Lower lobe of right lung (tissue), 2 donors: Measurements from ENCODE around the gene SUMO3. TPM values are rescaled to one million over a fixed set of nuclear protein-coding genes. Genes with fewer than 3 reads are reported as not detected.

Experiments used
- ATAC-seq, 2 donors: fragments of 200-7000 bp; cut with Tn5 transposase; one replicate each; pipeline ENCODE4 v1.9.1; 2020 to 2022; ENCODE audit warnings: mild to moderate bottlenecking in 2 of 2, moderate library complexity in 2 of 2
- DNase-seq: peaks from one replicate; pipeline ENCODE4 v3.0.0-alpha.2; 2020
- H3K27ac ChIP-seq: fragments of 200-600 bp; one replicate; pipeline ENCODE4 v1.8.0; 2022
- H3K27me3 ChIP-seq: fragments of 200-600 bp; one replicate; pipeline ENCODE4 v1.8.0; 2022; ENCODE audit warnings: low read depth
- H3K36me3 ChIP-seq: fragments of 200-600 bp; one replicate; pipeline ENCODE4 v1.8.0; 2022; ENCODE audit warnings: mild to moderate bottlenecking
- H3K4me1 ChIP-seq: fragments of 200-600 bp; one replicate; pipeline ENCODE4 v1.8.0; 2022
- H3K4me3 ChIP-seq: fragments of 200-600 bp; one replicate; pipeline ENCODE4 v1.8.0; 2022; ENCODE audit warnings: mild to moderate bottlenecking
- H3K9me3 ChIP-seq: fragments of 200-600 bp; one replicate; pipeline ENCODE4 v1.8.0; 2022
- intact Hi-C: fragments of 100-400 bp; cut with DNase I; formaldehyde crosslinking; loops from one replicate; pipeline ENCODE4 v1.11.0; 2022
- total RNA-seq: library from RNA; stranded (reverse); fragmentation: NEBNext Ultra II Directional; extraction: Animal tissue kit (Norgen Biotek cat#: 25700); gene quantifications from one replicate; pipeline ENCODE4 v1.2.1, GENCODE V29; 2021
- TF ChIP-seq, protein P1 (sequence below): fragments of 200-600 bp; IDR thresholded peaks from one replicate; pipeline ENCODE4 v1.8.0; 2022; ENCODE audit warnings: antibody characterized with exemption, mild to moderate bottlenecking
- donor health status: DM: no; HTN: yes; CAD: no; lungs with severe emphysema.

The SUMO3 gene
- total RNA-seq, 1 donor from 2014 or later: 88.2 TPM

DNA sequence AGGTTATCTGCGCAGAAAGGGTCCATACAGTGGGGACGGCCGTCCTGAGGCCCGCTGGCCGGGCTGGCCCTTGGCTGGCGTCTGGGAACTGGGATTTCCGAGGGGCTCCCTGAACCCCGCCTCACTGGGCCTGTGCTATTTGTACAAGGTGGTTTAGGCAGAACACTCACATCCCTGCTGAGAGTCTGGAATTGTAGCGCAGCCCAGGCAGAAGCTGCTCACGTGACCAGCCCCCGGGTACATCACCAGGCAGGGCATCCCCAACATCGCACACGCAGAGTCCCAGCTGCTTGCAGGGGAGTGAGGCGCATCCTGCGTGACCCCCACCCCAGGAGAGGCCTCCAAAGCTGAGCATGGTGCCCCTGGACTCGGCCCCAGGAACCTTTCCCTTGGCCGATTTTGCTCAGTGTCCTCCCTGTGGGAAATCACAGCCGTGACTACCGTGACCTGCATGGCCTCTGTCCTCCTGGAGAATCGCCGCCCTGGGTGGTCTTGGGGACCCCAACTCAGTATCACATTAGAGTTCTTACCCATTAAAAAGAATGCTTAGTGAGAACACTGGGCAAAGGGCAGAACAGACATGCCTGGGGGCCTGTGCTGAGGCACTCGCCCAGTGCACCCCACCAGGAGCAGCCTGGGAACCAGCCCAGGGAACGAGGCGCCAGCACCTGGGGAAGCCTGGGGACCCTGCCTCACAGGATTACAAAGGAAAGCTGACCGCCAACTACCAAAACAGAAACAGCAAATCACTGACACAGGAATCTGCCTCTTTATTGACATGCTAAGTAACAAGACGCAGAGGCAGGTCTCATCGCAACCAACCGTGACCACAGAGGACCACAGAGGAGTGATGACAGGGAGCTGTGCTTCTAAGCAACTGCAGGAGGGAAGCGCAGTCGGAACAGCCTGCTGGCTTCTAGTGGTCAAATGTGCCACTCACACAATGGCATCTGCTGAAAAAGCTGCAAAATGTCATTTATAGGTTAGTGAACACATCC lies 49.7 kb downstream of the SUMO3 start:
- no peaks in the 10 kb centered on the region for H3K9me3 ChIP-seq
- H3K4me1 ChIP-seq: no peaks in the 10 kb centered on the region
- no peak for DNase-seq
- no peak for ATAC-seq
- TF ChIP-seq, protein P1, sequence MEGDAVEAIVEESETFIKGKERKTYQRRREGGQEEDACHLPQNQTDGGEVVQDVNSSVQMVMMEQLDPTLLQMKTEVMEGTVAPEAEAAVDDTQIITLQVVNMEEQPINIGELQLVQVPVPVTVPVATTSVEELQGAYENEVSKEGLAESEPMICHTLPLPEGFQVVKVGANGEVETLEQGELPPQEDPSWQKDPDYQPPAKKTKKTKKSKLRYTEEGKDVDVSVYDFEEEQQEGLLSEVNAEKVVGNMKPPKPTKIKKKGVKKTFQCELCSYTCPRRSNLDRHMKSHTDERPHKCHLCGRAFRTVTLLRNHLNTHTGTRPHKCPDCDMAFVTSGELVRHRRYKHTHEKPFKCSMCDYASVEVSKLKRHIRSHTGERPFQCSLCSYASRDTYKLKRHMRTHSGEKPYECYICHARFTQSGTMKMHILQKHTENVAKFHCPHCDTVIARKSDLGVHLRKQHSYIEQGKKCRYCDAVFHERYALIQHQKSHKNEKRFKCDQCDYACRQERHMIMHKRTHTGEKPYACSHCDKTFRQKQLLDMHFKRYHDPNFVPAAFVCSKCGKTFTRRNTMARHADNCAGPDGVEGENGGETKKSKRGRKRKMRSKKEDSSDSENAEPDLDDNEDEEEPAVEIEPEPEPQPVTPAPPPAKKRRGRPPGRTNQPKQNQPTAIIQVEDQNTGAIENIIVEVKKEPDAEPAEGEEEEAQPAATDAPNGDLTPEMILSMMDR: no peak
- H3K27ac ChIP-seq: no peak overlapping the region
- no peaks in the 10 kb centered on the region for H3K27me3 ChIP-seq
- H3K4me3 ChIP-seq: no peak overlapping the region
- intact Hi-C loops: no loop called here
- peaks cover 48% of the 10 kb centered on the region for H3K36me3 ChIP-seq

DNA sequence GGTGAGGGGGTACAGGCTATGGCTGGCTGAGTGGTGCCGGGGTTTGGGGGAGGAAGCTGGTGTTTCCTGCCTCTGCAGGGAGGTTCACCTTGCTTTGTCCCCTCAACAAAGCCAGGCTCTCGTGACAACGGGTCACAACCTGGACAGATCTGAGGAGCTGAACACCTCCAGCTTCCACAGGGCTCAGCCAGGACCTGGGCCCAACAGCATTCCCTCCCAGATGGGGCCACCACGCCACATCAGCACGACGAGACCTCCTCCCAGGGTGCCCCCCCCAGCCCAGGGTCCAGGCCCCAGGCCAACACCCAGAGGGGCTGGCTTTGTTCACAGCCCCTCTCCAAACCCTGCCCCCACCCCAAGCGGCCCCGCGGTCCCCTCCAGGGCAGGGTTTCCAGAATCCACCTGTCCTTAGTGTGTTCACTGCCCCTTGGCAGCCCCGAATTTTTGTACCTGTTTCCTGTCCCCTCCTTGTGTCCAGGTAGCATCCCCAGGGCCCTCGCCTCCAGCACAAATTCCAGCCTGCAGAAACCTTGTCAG lies 51.0 kb downstream of the SUMO3 start:
- Histone ChIP-seq H3K36me3 (peaks cover 36% of the 10 kb centered on the region), H3K4me3 (no peak overlapping the region), H3K4me1 (no peaks in the 10 kb centered on the region), H3K27me3 (no peaks in the 10 kb centered on the region), H3K9me3 (no peaks in the 10 kb centered on the region), H3K27ac (no peak overlapping the region)
- intact Hi-C loops: no loop called here
- TF ChIP-seq, protein P1: no peak
- DNase-seq: no peak
- no peak for ATAC-seq

DNA sequence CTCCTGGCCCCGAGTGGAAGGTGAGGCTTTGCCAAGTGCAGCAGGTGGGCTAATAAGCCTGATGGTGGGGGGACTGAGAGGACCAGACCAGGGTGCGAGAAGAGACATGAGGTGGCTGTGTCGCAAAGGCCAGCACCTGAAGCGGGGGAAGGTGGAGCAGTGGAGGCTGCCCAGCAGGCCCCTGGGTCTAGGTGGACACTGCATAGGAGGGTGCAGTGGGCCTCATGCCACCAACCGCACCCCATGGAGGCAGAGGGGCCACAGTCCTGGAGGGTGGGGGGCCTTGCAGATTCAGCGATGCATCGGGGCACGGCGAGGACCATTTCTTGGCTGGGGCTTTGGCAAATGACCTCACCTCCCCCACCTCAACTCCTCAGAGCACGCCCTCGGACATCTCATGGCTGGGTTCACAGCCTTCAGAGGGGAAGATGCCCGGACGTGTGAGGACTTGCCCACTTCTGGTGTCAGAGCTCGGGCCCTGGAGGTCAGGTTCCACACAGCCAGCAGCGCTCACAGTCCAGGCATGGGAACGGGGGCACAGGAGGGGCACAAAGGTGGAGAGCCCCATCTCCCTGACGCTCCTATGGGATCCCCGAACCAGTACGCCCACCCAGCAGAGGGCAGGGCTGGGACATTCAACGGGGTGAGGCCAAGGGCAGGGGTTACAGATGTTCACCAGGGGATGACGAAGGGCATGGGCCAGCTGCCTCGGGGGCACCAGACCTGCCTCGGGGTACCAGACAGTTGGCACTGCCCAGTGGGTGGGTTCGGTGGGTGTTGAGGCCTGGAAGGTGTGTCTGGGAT lies 51.6 kb downstream of the SUMO3 start:
- Histone ChIP-seq H3K9me3 (no peaks in the 10 kb centered on the region), H3K36me3 (peaks cover 29% of the 10 kb centered on the region), H3K27me3 (no peaks in the 10 kb centered on the region), H3K4me3 (no peak overlapping the region), H3K27ac (no peak overlapping the region), H3K4me1 (no peaks in the 10 kb centered on the region)
- TF ChIP-seq, protein P1: no peak
- intact Hi-C loops: no loop called here
- DNase-seq: no peak
- peak in 1 of 2 donors; percentile 15 for ATAC-seq

DNA sequence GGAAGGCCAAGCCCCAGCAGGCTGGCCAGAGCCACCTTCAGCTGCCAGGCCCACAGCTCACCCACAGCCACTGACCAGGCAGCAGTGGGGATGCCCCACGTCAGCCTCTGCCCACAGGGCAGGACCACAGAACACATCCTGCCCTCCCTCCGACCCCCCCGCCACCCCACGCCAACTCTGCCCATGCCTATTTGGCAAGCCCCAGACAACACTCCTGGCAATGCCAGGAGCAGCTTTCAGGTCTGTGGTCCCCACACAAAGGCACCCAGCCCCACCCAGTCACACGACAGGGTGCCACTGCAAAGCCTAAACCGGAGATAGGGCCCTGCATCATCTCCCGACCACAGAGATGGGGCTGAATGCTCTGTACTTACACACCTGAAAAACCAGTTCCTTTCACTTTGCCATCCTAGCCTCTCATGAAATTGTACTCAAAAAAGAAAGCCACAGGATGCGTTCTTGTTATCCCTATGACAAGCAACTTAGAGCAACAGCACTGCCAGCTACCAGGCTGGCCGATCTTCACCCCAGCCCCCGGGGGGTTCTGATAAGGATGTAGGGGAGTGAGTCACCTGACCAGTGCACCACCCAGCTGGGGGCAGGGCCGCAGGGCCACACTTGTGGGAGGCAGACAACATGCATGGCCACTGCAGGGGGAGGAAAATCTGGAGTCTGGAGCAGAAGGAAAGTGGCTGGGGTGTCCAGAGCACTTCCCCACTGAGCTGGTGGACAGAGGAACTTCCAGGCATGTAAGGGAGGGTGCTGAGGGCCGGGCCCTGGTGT lies 52.4 kb downstream of the SUMO3 start:
- no peaks in the 10 kb centered on the region for H3K9me3 ChIP-seq
- DNase-seq: no peak

More for the DNA sequence above, 52.4 kb downstream of the SUMO3 start:
- no peak overlapping the region for H3K27ac ChIP-seq
- no peaks in the 10 kb centered on the region for H3K27me3 ChIP-seq
- peaks cover 21% of the 10 kb centered on the region for H3K36me3 ChIP-seq
- intact Hi-C loops: no loop called here
- no peak overlapping the region for H3K4me3 ChIP-seq
- H3K4me1 ChIP-seq: no peaks in the 10 kb centered on the region
- ATAC-seq: peak in 1 of 2 donors; percentile 12
- TF ChIP-seq, protein P1: no peak
